H9 (cell line): ENCODE results near the gene NEMP2. TPM values are rescaled to one million over a fixed set of nuclear protein-coding genes. Genes with fewer than 3 reads are reported as not detected.

Experiments used
- DNase-seq: peaks from one replicate; pipeline ENCODE4 v3.0.0-alpha.2; 2017
- H2AFZ ChIP-seq: one replicate; pipeline ENCODE4 v1.6.1; 2013; ENCODE audit warnings: mild to moderate bottlenecking, low read length, control low read depth, moderate library complexity
- H2AK5ac ChIP-seq: 2 replicates; pipeline ENCODE4 v1.6.1; 2013; ENCODE audit warnings: low read length, control low read depth, mixed read lengths; ENCODE audit not compliant: insufficient read length
- H2BK120ac ChIP-seq: one replicate; pipeline ENCODE4 v1.6.1; 2013; ENCODE audit warnings: low read depth, mild to moderate bottlenecking, low read length, control low read depth, inconsistent platforms; ENCODE audit not compliant: poor library complexity, severe bottlenecking
- H2BK12ac ChIP-seq: 2 replicates; pipeline ENCODE4 v1.6.1; 2013; ENCODE audit warnings: low read length, control low read depth, mixed read lengths, low read depth; ENCODE audit not compliant: insufficient read length
- H2BK15ac ChIP-seq: 2 replicates; pipeline ENCODE4 v1.6.1; 2013; ENCODE audit warnings: low read depth, low read length, control low read depth
- H2BK20ac ChIP-seq: one replicate; pipeline ENCODE4 v1.6.1; 2013; ENCODE audit warnings: low read depth, mild to moderate bottlenecking, low read length, control low read depth, inconsistent platforms; ENCODE audit not compliant: poor library complexity, severe bottlenecking
- H2BK5ac ChIP-seq: 2 replicates; pipeline ENCODE4 v1.6.1; 2013; ENCODE audit warnings: low read length, control low read depth, mixed read lengths; ENCODE audit not compliant: insufficient read length
- H3K14ac ChIP-seq: 2 replicates; pipeline ENCODE4 v1.6.1; 2013; ENCODE audit warnings: low read length, control low read depth; ENCODE audit not compliant: insufficient read depth
- H3K18ac ChIP-seq: 2 replicates; pipeline ENCODE4 v1.6.1; 2013; ENCODE audit warnings: low read depth, mild to moderate bottlenecking, mixed read lengths, low read length, control low read depth; ENCODE audit not compliant: insufficient read length
- H3K23ac ChIP-seq: 2 replicates; pipeline ENCODE4 v1.6.1; 2013; ENCODE audit warnings: low read length, control low read depth, mixed read lengths, low read depth; ENCODE audit not compliant: insufficient read length
- H3K23me2 ChIP-seq: 2 replicates; pipeline ENCODE4 v1.6.1; 2013; ENCODE audit warnings: low read depth, mild to moderate bottlenecking, mixed read lengths, low read length, control low read depth; ENCODE audit not compliant: insufficient read length, poor library complexity, severe bottlenecking
- H3K27ac ChIP-seq: 2 replicates; pipeline ENCODE4 v1.5.1; 2013; ENCODE audit warnings: low read length, control low read depth, mixed read lengths, low read depth; ENCODE audit not compliant: insufficient read length
- H3K27me3 ChIP-seq: 2 replicates; pipeline ENCODE4 v1.6.1; 2013; ENCODE audit warnings: low read length, control low read depth, inconsistent platforms; ENCODE audit not compliant: insufficient read depth
- H3K4ac ChIP-seq: 2 replicates; pipeline ENCODE4 v1.6.1; 2013; ENCODE audit warnings: low read depth, mild to moderate bottlenecking, control low read depth, inconsistent platforms, low read length, moderate library complexity
- H3K4me1 ChIP-seq: 2 replicates; pipeline ENCODE4 v1.6.1; 2013; ENCODE audit warnings: low read length, control low read depth, inconsistent platforms; ENCODE audit not compliant: insufficient read depth
- H3K4me2 ChIP-seq: 2 replicates; pipeline ENCODE4 v1.6.1; 2013; ENCODE audit warnings: low read length, control low read depth, mixed read lengths; ENCODE audit not compliant: insufficient read length, insufficient read depth
- H3K56ac ChIP-seq: 2 replicates; pipeline ENCODE4 v1.6.1; 2013; ENCODE audit warnings: low read depth, mild to moderate bottlenecking, mixed read lengths, low read length, control low read depth; ENCODE audit not compliant: insufficient read length
- H3K79me1 ChIP-seq: 2 replicates; pipeline ENCODE4 v1.6.1; 2013; ENCODE audit warnings: low read depth, mild to moderate bottlenecking, moderate library complexity, low read length, control low read depth, inconsistent platforms; ENCODE audit not compliant: insufficient read depth, poor library complexity, severe bottlenecking
- H3K79me2 ChIP-seq: 2 replicates; pipeline ENCODE4 v1.6.1; 2013; ENCODE audit warnings: low read length, control low read depth, inconsistent platforms; ENCODE audit not compliant: insufficient read depth
- H3K9ac ChIP-seq: 2 replicates; pipeline ENCODE4 v1.6.1; 2013; ENCODE audit warnings: low read length, control low read depth, mixed read lengths; ENCODE audit not compliant: insufficient read length; ENCODE audit errors: extremely low read depth
- H3K9me3 ChIP-seq: one replicate; pipeline ENCODE4 v1.6.1; 2013; ENCODE audit warnings: low read depth, low read length, inconsistent platforms; ENCODE audit not compliant: control insufficient read depth
- H3T11ph ChIP-seq: one replicate; pipeline ENCODE4 v1.6.1; 2013; ENCODE audit warnings: mild to moderate bottlenecking, low read length, control low read depth, inconsistent platforms
- H4K20me1 ChIP-seq: one replicate; pipeline ENCODE4 v1.6.1; 2013; ENCODE audit not compliant: control insufficient read depth, insufficient read length, insufficient read depth
- H4K5ac ChIP-seq: 2 replicates; pipeline ENCODE4 v1.6.1; 2013; ENCODE audit warnings: low read depth, mild to moderate bottlenecking, mixed read lengths, low read length, control low read depth; ENCODE audit not compliant: insufficient read length
- H4K8ac ChIP-seq: replicated peaks from 2 replicates; pipeline ENCODE4 v1.6.1; 2013; ENCODE audit warnings: low read length, control low read depth, mixed read lengths, low read depth; ENCODE audit not compliant: insufficient read length
- H4K91ac ChIP-seq: 2 replicates; pipeline ENCODE4 v1.6.1; 2013; ENCODE audit warnings: low read depth, mild to moderate bottlenecking, moderate library complexity, mixed read lengths, low read length, control low read depth; ENCODE audit not compliant: insufficient read length
- H3K27ac Mint-ChIP-seq, 3 experiments: 2 replicates in 2 of 3; 3 replicates in 1 of 3; pipeline ENCODE4 v1.8.0; 2020 to 2021; ENCODE audit warnings: mixed read lengths in 3 of 3, mild to moderate bottlenecking in 1 of 3, moderate library complexity in 1 of 3
- H3K27me3 Mint-ChIP-seq: 2 replicates; pipeline ENCODE4 v1.8.0; 2021; ENCODE audit warnings: low read depth, mild to moderate bottlenecking, moderate library complexity, mixed read lengths
- H3K36me3 Mint-ChIP-seq, 3 experiments: 2 replicates in 2 of 3; 3 replicates in 1 of 3; pipeline ENCODE4 v1.8.0; 2020 to 2021; ENCODE audit warnings: low read depth in 3 of 3, mixed read lengths in 3 of 3; ENCODE audit not compliant: insufficient read depth in 1 of 3
- H3K4me1 Mint-ChIP-seq, 2 experiments: 2 replicates each; pipeline ENCODE4 v1.8.0; 2020; ENCODE audit warnings: mixed read lengths in 2 of 2
- H3K4me3 Mint-ChIP-seq, 2 experiments: 2 replicates in 1 of 2; 3 replicates in 1 of 2; pipeline ENCODE4 v1.8.0; 2020 to 2021; ENCODE audit warnings: mild to moderate bottlenecking in 2 of 2, mixed read lengths in 2 of 2, moderate library complexity in 1 of 2
- H3K9me3 Mint-ChIP-seq, 2 experiments: 2 replicates in 1 of 2; 3 replicates in 1 of 2; pipeline ENCODE4 v1.8.0; 2020; ENCODE audit warnings: mild to moderate bottlenecking in 2 of 2, mixed read lengths in 2 of 2, moderate library complexity in 1 of 2
- CTCF ChIP-seq: fragments of 200-600 bp; sonication (generic); conservative IDR thresholded peaks from 3 replicates; pipeline ENCODE4 v1.8.0; 2021; ENCODE audit warnings: antibody characterized with exemption, mild to moderate bottlenecking
- WGBS: extraction: QIAGEN DNeasy Blood & Tissue Kit; methylation state at CpG from one replicate; pipeline ENCODE4 v1.1.7; 2013; ENCODE audit warnings: missing lambda C conversion rate, low lambda C conversion rate, mixed read lengths; ENCODE audit not compliant: insufficient read length; ENCODE audit errors: extremely low coverage; 5-methylcytosine and 5-hydroxymethylcytosine counted together
- total RNA-seq: library from RNA; stranded (reverse); gene quantifications from 2 replicates; pipeline ENCODE4 v1.2.1, GENCODE V29; 2021

The NEMP2 gene
- total RNA-seq, 1 experiment from 2014 or later, result 5.3 TPM

DNA sequence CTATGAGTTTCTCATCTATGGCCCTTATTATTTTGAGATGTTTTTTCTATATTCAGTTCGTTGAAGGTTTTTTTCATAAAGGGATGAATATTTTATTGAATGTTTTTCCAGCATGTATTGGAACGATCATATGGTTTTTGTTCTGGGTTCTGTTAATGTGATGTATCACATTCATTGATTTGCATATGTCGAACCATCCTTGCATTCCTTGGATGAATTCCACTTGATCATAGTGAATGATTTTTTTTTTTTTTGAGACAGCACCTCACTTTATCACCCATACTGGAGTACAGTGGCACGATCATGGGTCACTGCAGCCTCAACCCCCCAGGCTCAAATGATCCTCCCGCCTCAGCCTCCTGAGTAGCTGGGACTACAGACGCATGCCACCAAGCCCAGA lies 5.5 kb upstream of the NEMP2 start:
- H3K23me2 ChIP-seq, result peaks cover 1% of the 10 kb centered on the region
- no peak overlapping the region for H2BK20ac ChIP-seq
- no peaks in the 10 kb centered on the region for H3K79me1 ChIP-seq
- no peaks in the 10 kb centered on the region for H3K27me3 ChIP-seq
- no peak overlapping the region for H2BK15ac ChIP-seq
- no peak for DNase-seq
- H3K79me2 ChIP-seq, result no peaks in the 10 kb centered on the region
- no peak overlapping the region for H3K4ac ChIP-seq
- H3K27ac Mint-ChIP-seq, result no peak overlapping the region
- H2AK5ac ChIP-seq, result no peak overlapping the region
- no peaks in the 10 kb centered on the region; the same call in 1 of the 2 replicates for H3K27me3 Mint-ChIP-seq
- H3K4me1 Mint-ChIP-seq, result peaks cover 18 to 23% of the 10 kb centered on the region in 2 experiments
- no peak overlapping the region for H4K8ac ChIP-seq
- no peak overlapping the region for H2BK120ac ChIP-seq
- no peak for TF ChIP-seq CTCF
- no CpG with 5 or more reads among the region's 6 CpGs for WGBS
- peaks cover 50% of the 10 kb centered on the region in 2 experiments for H3K9me3 Mint-ChIP-seq
- no peaks in the 10 kb centered on the region for H3K9me3 ChIP-seq
- no peak overlapping the region for H3K9ac ChIP-seq
- no peak overlapping the region for H2AFZ ChIP-seq
- H2BK5ac ChIP-seq, result no peak overlapping the region
- H3K4me1 ChIP-seq, result 0 out of 2 replicates have a peak, but pooled peaks cover 3% of the 10 kb centered on the region
- peaks cover 36 to 56% (median 40%) of the 10 kb centered on the region in 3 experiments for H3K36me3 Mint-ChIP-seq
- H2BK12ac ChIP-seq, result no peak overlapping the region
- H3K4me2 ChIP-seq, result no peak overlapping the region
- no peak overlapping the region for H3K14ac ChIP-seq
- no peak overlapping the region for H4K91ac ChIP-seq
- H4K20me1 ChIP-seq, result no peaks in the 10 kb centered on the region
- no peak overlapping the region for H3K27ac ChIP-seq
- no peak overlapping the region for H3K56ac ChIP-seq
- H3K4me3 Mint-ChIP-seq, result no peak overlapping the region
- H4K5ac ChIP-seq, result no peak overlapping the region
- H3K23ac ChIP-seq, result no peak overlapping the region
- H3T11ph ChIP-seq, result no peak overlapping the region
- H3K18ac ChIP-seq, result no peak overlapping the region
